Stimulated activated CD8-positive, alpha-beta memory T cell treated with anti-CD3 and anti-CD28 coated beads, Interleukin-2, amount 100 ng/mL, for 1 hour (primary cell): Measurements from ENCODE around the gene PRPS2.

Source experiments
- DNase-seq, 2 donors: peaks; one replicate each; pipeline ENCODE4 v3.0.0-alpha.2; 2020; ENCODE audit warnings: low read depth in 2 of 2

Gene PRPS2

GRCh38 chrX:12791257-12792228 is at the start of gene PRPS2:
Gene PRPS2 (plus strand): TSS chrX:12791412. CDS start chrX:12791498, 86 bp downstream.
- DNase-seq, result peak; percentile 34 to 50

- no peak for DNase-seq
These were observed 49.8 kb upstream of the PRPS2 start for GRCh38 chrX:12741416-12741815.

- no peak for DNase-seq
These were observed 43.8 kb upstream of the PRPS2 start for GRCh38 chrX:12747433-12747832.

- no peak for DNase-seq
These were observed 39.3 kb upstream of the PRPS2 start for GRCh38 chrX:12751887-12752286.

GRCh38 chrX:12753366-12753765 is 37.8 kb upstream of the PRPS2 start:
- no peak for DNase-seq

GRCh38 chrX:12758291-12758690 is 32.9 kb upstream of the PRPS2 start:
- DNase-seq, result no peak

DNA sequence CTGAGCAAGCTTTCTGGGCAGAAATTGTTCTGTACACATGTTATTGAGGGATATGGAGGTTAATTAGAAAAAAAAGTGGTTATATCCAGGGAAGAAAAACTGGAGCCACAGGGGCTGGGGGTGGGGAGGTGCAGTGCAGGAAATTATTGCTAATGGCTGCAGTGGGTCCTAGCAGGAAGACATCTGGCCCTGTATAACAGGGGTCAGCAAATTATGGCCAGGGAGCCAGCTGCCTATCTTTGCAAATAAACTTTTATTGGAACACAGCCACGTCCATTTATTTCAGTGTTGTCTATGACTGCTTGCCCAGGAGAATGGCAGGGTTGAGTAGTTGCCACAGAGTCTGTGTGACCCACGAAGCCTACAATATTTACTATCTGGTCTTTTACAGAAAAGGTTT is 23.4 kb upstream of the PRPS2 start:
- no peak for DNase-seq

- DNase-seq, result no peak
These were observed 22.7 kb upstream of the PRPS2 start for GRCh38 chrX:12768491-12768890.

DNA sequence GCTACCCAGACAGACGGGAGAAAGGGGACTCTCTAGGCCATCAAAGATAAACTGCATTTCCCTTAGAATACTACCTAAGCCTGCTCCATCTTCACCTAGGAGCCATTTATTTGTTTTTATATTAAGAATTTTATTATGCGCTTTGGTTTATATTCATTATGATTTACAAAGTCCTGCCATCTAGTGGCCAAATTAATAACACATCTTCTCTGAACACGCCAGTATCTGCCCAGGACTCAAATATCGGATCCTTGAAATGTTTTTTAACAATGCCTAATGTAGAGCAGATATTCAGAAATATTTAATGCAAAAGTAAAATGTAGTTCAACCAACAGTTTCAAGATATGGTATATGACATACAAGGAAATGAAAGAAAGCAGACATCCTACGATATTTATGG is 20.8 kb upstream of the PRPS2 start:
- no peak for DNase-seq

DNA sequence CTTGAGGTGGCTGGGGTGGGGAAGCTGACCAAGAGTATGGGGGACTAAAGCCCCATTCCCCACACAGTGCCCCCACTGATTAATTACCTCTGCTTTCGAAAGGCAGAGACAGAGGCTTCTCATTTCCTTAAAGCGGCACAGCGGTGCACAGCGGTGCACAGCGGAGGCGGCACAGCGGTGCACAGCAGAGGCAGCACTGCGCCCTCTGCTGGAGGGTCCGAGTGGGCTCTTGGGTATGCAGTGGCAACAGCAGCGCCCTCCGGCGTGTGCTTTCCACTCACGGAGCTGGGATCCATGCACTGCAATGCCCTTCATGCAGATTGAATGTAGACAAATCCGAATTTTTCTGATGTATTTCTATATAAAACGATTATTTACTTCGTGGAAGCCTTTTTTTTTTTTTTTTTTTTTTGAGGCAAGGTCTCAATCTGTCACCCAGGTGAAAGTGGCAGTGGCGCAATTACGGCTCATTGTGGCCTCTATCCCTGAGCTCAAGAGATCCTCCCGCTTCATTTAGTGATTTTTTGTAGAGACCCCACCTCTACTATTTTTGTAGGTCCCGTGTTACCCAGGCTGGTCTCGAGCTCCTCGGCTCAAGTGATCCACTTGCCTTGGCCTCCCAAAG is 19.7 kb upstream of the PRPS2 start:
- DNase-seq, result peak; percentile 28 to 37

- no peak for DNase-seq
These were observed 13.5 kb upstream of the PRPS2 start for GRCh38 chrX:12777670-12778069.

GRCh38 chrX:12779534-12779933 is 11.7 kb upstream of the PRPS2 start:
- DNase-seq, result no peak

- DNase-seq, result no peak
These were observed 2.6 kb upstream of the PRPS2 start for GRCh38 chrX:12788645-12789044.

DNA sequence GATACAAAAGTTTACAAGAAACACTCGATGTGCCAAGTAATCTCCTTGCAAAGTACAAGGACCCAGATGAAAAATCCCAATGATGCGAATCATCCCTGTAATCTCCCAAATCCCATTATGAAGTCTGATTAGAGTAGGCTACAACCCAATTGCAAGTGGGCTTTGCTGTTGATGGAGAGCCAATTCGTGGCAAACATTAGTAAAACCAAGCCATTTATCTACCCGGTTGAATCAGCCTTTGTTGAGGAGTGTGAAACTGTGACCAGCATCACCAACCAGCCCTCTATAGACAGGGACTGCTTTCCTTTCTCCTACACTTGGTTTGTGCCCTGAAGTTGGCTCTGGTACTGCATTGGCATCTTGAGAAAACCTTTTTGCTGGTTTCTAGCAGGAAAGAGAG is 1.2 kb upstream of the PRPS2 start:
- no peak for DNase-seq

- DNase-seq, result no peak
These were observed 341 bp upstream of the PRPS2 start for GRCh38 chrX:12790885-12791256.

GRCh38 chrX:12792711-12793110 is 1.5 kb downstream of the PRPS2 start:
- no peak for DNase-seq

- no peak for DNase-seq
These were observed 3.4 kb downstream of the PRPS2 start for GRCh38 chrX:12794654-12795053.

GRCh38 chrX:12798601-12799000 is 7.4 kb downstream of the PRPS2 start:
- DNase-seq, result no peak

DNA sequence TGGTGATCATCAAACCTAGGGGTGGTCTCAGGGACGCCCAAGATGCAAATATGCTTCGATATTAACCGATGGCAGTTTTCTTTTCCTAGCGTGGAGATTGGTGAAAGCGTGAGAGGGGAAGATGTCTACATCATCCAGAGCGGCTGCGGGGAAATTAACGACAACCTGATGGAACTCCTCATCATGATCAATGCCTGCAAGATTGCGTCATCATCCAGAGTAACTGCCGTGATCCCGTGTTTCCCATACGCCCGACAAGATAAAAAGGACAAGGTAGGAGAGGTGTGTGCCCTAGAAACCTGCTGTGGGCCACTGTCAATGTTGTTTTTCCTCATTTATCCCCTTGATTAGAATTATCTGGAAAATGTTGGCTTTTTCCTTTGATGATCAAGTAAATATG is 7.9 kb downstream of the PRPS2 start:
- no peak for DNase-seq

- no peak for DNase-seq
These were observed 11.5 kb downstream of the PRPS2 start for GRCh38 chrX:12802741-12803140.

DNA sequence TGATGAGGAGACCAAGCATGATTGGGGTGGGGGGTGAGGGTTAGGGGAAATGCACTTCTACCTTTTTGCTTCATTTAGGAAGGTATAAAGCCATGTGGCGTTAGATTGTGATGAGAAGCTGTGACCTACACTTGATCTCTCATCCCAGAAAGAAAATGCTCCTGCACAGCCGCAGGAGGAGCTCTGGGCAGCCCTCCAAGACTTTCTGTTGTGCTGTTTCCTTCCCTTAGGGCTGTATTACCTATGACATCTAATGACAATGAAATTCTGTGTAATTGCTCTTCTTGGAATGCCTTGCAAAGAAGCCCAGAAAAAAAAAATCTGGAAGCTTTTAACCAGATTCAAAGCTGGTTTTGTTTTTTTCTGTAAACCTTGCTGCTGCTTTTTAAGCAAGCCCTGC is 13.4 kb downstream of the PRPS2 start:
- no peak for DNase-seq

DNA sequence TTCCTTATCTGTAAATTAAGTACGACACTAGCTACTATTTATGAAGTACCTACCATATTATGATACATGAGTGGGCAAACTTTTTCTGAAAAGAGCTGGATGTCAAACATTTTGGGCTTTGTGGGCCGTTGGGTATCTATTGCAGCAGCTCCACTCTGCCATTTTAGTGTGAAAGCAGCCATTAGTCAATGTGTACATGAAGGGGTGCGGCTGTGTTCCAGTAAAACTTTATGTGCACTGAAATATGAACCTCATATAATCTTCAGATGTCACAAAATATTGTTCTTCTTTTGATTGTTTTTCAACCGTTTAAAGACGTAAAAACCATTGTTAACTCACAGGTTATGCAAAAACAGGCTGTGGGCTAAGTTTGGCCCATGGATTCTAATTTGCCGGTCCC is 14.1 kb downstream of the PRPS2 start:
- DNase-seq, result no peak

DNA sequence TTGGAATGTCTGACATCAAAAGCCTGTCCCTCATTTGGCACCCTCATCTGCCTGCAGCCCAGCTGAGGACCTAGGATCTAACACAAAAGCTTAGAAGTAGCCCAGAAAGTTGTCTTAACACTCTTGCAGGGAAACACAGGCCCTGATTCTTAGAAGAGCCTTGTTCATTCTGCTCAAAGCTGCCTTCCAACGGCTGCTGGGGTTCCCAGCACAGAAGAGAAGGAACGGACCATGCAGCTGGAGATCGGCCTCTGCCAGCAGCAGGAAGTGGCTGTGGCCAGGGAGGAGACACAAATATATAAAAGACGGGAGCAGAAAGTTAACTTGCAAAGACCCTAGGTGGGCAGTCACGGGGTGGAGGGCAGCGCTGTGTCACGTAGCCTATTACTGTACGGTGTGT is 20.4 kb downstream of the PRPS2 start:
- no peak for DNase-seq
